ENCODE results near the gene CBX8.

DNA sequence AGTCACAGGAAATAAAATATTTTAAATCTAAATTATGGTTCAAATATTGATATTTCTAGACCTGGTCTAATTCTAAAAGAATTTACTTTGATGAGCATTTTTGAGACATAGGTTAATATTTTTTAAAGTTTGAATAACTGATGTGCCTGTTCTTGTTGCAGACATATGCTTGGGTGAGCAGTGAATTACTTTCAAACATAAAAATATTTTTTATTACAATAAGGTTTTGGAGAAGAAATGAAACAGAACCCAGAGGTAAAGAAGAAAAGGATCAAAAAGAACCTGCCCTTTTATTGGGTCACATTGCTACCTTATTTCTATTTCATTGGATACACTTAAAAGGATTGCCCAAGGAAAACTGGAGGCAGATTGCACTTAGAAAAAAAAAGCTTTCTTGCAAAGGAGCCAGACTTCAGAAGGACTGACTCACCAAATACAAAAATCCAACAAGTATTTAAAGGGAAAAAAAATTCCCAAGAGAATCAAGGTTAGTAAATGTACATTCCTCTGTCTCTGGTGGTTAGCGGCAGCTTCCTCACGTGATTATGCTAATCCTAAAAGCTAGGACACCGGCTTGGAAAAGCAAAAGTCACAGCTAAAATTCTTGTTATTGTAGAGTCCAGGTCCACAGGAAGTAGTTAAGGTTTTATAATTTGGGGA is 47.6 kb downstream of the CBX8 start:
- TF ChIP-seq, protein P1, sequence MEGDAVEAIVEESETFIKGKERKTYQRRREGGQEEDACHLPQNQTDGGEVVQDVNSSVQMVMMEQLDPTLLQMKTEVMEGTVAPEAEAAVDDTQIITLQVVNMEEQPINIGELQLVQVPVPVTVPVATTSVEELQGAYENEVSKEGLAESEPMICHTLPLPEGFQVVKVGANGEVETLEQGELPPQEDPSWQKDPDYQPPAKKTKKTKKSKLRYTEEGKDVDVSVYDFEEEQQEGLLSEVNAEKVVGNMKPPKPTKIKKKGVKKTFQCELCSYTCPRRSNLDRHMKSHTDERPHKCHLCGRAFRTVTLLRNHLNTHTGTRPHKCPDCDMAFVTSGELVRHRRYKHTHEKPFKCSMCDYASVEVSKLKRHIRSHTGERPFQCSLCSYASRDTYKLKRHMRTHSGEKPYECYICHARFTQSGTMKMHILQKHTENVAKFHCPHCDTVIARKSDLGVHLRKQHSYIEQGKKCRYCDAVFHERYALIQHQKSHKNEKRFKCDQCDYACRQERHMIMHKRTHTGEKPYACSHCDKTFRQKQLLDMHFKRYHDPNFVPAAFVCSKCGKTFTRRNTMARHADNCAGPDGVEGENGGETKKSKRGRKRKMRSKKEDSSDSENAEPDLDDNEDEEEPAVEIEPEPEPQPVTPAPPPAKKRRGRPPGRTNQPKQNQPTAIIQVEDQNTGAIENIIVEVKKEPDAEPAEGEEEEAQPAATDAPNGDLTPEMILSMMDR (IDR thresholded peaks at IDR 0.05; ENCODE audit: control extremely low read depth in 1 of 3, insufficient read depth in 1 of 3, low read depth in 1 of 3, low read length in 3 of 3): no peak
- TF ChIP-seq TAF1 (IDR thresholded peaks at IDR 0.05; ENCODE audit: low read depth, low read length): no peak

Measured in H1 (cell line).